ENCODE data around the gene ITGAE.

- TF ChIP-seq CTCF (IDR thresholded peaks at IDR 0.05) (no peak), POLR2A (IDR thresholded peaks at IDR 0.05) (no peak)
Observed at GRCh38 chr17:3745071-3745470, 55.9 kb downstream of the ITGAE start.

Measured in sigmoid colon (tissue), 3 donors.